HTERT RPE-1 (cell line): ENCODE data around the gene DXO.
"Not testable (repeated sequence)": the region's sequence is repeated elsewhere in the genome, so short reads cannot be mapped to it uniquely, and the experiment has no call there.

ENCODE experiments used
- in situ Hi-C: fragments of 300-500 bp; cut with MboI; formaldehyde crosslinking; loops from 4 replicates; pipeline ENCODE4 v1.14.3; 2020; ENCODE audit warnings: low sequenced_read_pairs

Gene DXO

GRCh38 chr6:31971993-31972708, at the start of gene DXO:
TSS of gene DXO (minus strand) at chr6:31972138. CDS start at chr6:31971675, 463 bp downstream.
- in situ Hi-C loops = no loop called here

GRCh38 chr6:32014547-32014946, 42.6 kb upstream of the DXO start, which contains the start of gene C4B:
TSS of gene C4B (plus strand) at chr6:32014795. CDS start at chr6:32014846, 51 bp downstream.
- in situ Hi-C loops = not testable (repeated sequence)

- in situ Hi-C loops = not testable (repeated sequence)
Measured at GRCh38 chr6:32013738-32014137, 41.8 kb upstream of the DXO start.

GRCh38 chr6:32012941-32013617, 41.1 kb upstream of the DXO start:
- in situ Hi-C loops = not testable (repeated sequence)

- in situ Hi-C loops = not testable (repeated sequence)
Measured at GRCh38 chr6:32010856-32011530, 39.1 kb upstream of the DXO start.

- in situ Hi-C loops = not testable (repeated sequence)
Measured at GRCh38 chr6:32009537-32009936, 37.6 kb upstream of the DXO start.

- in situ Hi-C loops = not testable (repeated sequence)
Measured at GRCh38 chr6:32008616-32009015, 36.7 kb upstream of the DXO start.

GRCh38 chr6:32008037-32008436, 36.1 kb upstream of the DXO start:
- in situ Hi-C loops = not testable (repeated sequence)

- in situ Hi-C loops = not testable (repeated sequence)
Measured at GRCh38 chr6:32007086-32007485, 35.1 kb upstream of the DXO start.

- in situ Hi-C loops = not testable (repeated sequence)
Measured at GRCh38 chr6:32005991-32006529, 34.1 kb upstream of the DXO start.

- in situ Hi-C loops = not testable (repeated sequence)
Measured at GRCh38 chr6:32005538-32005880, 33.6 kb upstream of the DXO start.

- in situ Hi-C loops = not testable (repeated sequence)
Measured at GRCh38 chr6:32004864-32005537, 33.1 kb upstream of the DXO start.

- in situ Hi-C loops = not testable (repeated sequence)
Measured at GRCh38 chr6:32004393-32004792, 32.5 kb upstream of the DXO start.

- in situ Hi-C loops = not testable (repeated sequence)
Measured at GRCh38 chr6:32003301-32003700, 31.4 kb upstream of the DXO start.

- in situ Hi-C loops = not testable (repeated sequence)
Measured at GRCh38 chr6:32002546-32003268, 30.8 kb upstream of the DXO start.

GRCh38 chr6:31996385-31996784, 24.4 kb upstream of the DXO start:
- in situ Hi-C loops = not testable (repeated sequence)

GRCh38 chr6:31994421-31994820, 22.5 kb upstream of the DXO start:
- in situ Hi-C loops = not testable (repeated sequence)

GRCh38 chr6:31989363-31989762, 17.4 kb upstream of the DXO start:
- in situ Hi-C loops = not testable (repeated sequence)

- in situ Hi-C loops = not testable (repeated sequence)
Measured at GRCh38 chr6:31981744-31982143, 9.8 kb upstream of the DXO start, which contains the start of gene C4A. TSS of gene C4A (plus strand) at chr6:31982057. CDS start at chr6:31982108, 51 bp downstream.

- in situ Hi-C loops = not testable (repeated sequence)
Measured at GRCh38 chr6:31980998-31981397, 9.1 kb upstream of the DXO start.
